ENCODE results near the gene PVR.
"Not testable (repeated sequence)": the region's sequence is repeated elsewhere in the genome, so short reads cannot be mapped to it uniquely, and the experiment has no call there.

PVR gene

DNA sequence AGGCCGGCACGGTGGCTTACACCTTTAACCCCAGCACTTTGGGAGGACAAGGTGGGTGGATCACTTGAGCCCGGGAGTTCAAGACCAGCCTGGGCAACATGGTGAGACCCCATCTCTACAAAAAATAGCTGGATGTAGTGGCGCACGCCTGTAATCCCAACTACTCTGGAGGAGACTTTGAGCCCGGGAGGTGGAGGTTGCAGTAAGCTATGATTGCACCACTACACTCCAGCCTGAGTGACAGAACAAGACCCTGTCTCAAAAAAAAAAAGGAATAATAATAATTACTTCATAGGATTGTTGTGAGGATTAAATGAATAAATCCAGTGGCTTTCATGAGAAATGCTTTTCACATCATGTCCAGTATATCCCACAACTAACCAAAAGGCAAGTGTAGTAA, 22.3 kb upstream of the PVR start:
- no peak overlapping the region for H3K27ac ChIP-seq (replicated peaks)
- DNase-seq (ENCODE audit: low read depth in 1 of 2, low spot score in 1 of 2), result no peak
- H3K27me3 ChIP-seq (ENCODE audit: insufficient read depth, poor library complexity, severe bottlenecking), result no peaks in the 10 kb centered on the region
- no peak overlapping the region for H3K4me3 ChIP-seq (replicated peaks; ENCODE audit: insufficient read depth, low read length)
- no peak for TF ChIP-seq SPI1 (IDR thresholded peaks at IDR 0.05; ENCODE audit: borderline replicate concordance, low read depth)
- TF ChIP-seq, protein P1, sequence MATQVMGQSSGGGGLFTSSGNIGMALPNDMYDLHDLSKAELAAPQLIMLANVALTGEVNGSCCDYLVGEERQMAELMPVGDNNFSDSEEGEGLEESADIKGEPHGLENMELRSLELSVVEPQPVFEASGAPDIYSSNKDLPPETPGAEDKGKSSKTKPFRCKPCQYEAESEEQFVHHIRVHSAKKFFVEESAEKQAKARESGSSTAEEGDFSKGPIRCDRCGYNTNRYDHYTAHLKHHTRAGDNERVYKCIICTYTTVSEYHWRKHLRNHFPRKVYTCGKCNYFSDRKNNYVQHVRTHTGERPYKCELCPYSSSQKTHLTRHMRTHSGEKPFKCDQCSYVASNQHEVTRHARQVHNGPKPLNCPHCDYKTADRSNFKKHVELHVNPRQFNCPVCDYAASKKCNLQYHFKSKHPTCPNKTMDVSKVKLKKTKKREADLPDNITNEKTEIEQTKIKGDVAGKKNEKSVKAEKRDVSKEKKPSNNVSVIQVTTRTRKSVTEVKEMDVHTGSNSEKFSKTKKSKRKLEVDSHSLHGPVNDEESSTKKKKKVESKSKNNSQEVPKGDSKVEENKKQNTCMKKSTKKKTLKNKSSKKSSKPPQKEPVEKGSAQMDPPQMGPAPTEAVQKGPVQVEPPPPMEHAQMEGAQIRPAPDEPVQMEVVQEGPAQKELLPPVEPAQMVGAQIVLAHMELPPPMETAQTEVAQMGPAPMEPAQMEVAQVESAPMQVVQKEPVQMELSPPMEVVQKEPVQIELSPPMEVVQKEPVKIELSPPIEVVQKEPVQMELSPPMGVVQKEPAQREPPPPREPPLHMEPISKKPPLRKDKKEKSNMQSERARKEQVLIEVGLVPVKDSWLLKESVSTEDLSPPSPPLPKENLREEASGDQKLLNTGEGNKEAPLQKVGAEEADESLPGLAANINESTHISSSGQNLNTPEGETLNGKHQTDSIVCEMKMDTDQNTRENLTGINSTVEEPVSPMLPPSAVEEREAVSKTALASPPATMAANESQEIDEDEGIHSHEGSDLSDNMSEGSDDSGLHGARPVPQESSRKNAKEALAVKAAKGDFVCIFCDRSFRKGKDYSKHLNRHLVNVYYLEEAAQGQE (IDR thresholded peaks at IDR 0.05; ENCODE audit: insufficient replicate concordance, low read depth), result no peak
- TF ChIP-seq POLR2AphosphoS5 (IDR thresholded peaks at IDR 0.05; ENCODE audit: low read depth), result no peak
- TF ChIP-seq GABPA (IDR thresholded peaks at IDR 0.05; ENCODE audit: low read depth), result no peak
- no peak for TF ChIP-seq CTCF (IDR thresholded peaks at IDR 0.05; ENCODE audit: insufficient read depth, low read length)

- TF ChIP-seq SPI1 (IDR thresholded peaks at IDR 0.05; ENCODE audit: borderline replicate concordance, low read depth), result peak; percentile 53; the same call in 1 of the 2 replicates
- no peak for TF ChIP-seq CTCF (IDR thresholded peaks at IDR 0.05; ENCODE audit: insufficient read depth, low read length)
- Histone ChIP-seq H3K27ac (replicated peaks) (peak overlapping the region; percentile 31), H3K27me3 (ENCODE audit: insufficient read depth, poor library complexity, severe bottlenecking) (no peaks in the 10 kb centered on the region), H3K4me3 (replicated peaks; ENCODE audit: insufficient read depth, low read length) (no peak overlapping the region)
- DNase-seq (ENCODE audit: low read depth in 1 of 2, low spot score in 1 of 2), result peak in 1 of 2 experiments; percentile 70
Observed at GRCh38 chr19:44623080-44623479, 20.6 kb upstream of the PVR start.

DNA sequence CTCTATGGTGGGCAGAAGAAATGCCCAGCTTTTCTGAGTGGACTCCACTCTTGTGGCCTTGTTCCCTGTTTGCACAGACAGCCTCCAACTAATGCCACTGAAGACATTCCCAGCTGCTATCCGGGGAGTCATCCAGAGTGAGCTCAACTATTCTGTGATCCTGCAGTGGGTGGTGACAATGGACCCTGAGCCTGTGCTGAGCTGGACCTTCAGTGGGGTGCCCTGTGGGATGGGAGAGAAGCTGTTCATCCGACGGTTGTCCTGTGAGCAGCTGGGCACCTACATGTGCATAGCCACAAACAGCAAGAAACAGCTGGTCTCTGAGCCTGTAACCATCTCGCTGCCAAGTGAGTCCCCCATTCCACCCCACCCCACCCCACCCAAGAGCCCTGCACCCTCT, 20.1 kb upstream of the PVR start:
- TF ChIP-seq CTCF (IDR thresholded peaks at IDR 0.05; ENCODE audit: insufficient read depth, low read length), result no peak
- no peak for TF ChIP-seq GABPA (IDR thresholded peaks at IDR 0.05; ENCODE audit: low read depth)
- no peak for TF ChIP-seq POLR2AphosphoS5 (IDR thresholded peaks at IDR 0.05; ENCODE audit: low read depth)
- TF ChIP-seq SPI1 (IDR thresholded peaks at IDR 0.05; ENCODE audit: borderline replicate concordance, low read depth), result no peak
- TF ChIP-seq, protein P1 (IDR thresholded peaks at IDR 0.05; ENCODE audit: insufficient replicate concordance, low read depth), result no peak
- no peak for DNase-seq (ENCODE audit: low read depth in 1 of 2, low spot score in 1 of 2)
- Histone ChIP-seq H3K27ac (replicated peaks) (no peak overlapping the region), H3K27me3 (ENCODE audit: insufficient read depth, poor library complexity, severe bottlenecking) (no peaks in the 10 kb centered on the region), H3K4me3 (replicated peaks; ENCODE audit: insufficient read depth, low read length) (no peak overlapping the region)

DNA sequence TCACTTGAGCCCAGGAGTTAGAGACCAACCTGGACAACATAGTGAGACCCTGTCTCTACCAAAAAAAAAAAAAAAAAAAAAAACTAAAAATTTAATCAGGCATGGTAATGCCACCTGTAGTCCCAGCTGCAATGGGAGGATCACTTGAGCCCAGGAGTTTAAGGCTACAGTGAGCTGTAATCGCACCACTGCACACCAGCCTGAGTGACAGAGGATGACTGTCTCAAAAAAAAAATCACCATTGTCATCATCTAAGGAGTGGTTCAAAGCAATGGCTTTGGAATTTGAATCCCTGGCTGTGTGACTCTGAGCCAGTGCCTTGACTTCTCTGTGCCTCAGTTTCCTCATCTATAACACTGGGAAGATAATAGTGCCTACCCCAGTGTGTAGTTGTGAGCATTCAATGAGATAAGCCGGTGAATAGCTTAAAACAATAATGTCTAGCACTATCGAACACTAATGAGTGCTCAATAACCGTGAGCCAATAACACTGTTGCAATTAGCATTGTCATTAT, 18.8 kb upstream of the PVR start:
- Histone ChIP-seq H3K27ac (replicated peaks) (no peak overlapping the region), H3K27me3 (ENCODE audit: insufficient read depth, poor library complexity, severe bottlenecking) (no peaks in the 10 kb centered on the region), H3K4me3 (replicated peaks; ENCODE audit: insufficient read depth, low read length) (no peak overlapping the region)
- TF ChIP-seq, protein P1 (IDR thresholded peaks at IDR 0.05; ENCODE audit: insufficient replicate concordance, low read depth), result no peak
- no peak for TF ChIP-seq CTCF (IDR thresholded peaks at IDR 0.05; ENCODE audit: insufficient read depth, low read length)
- no peak for TF ChIP-seq GABPA (IDR thresholded peaks at IDR 0.05; ENCODE audit: low read depth)
- no peak for DNase-seq (ENCODE audit: low read depth in 1 of 2, low spot score in 1 of 2)

DNA sequence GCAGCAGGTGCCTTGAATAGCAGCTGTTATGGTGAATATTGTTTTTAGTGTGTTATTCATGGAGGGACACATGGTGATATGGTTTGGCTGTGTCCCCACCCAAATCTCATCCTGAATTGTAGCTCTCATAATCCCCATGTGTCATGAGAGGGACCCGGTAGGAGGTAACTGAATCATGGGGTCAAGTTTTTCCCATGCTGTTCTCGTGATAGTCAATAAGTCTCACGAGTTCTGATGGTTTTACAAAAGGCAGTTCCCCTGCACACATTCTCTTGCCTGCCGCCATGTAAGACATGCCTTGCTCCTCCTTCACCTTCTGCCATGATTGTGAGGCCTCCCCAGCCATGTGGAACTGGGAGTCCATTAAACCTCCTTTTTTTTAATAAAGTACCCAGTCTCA, 18.1 kb upstream of the PVR start:
- DNase-seq (ENCODE audit: low read depth in 1 of 2, low spot score in 1 of 2); H3K27me3 ChIP-seq (ENCODE audit: insufficient read depth, poor library complexity, severe bottlenecking); H3K27ac ChIP-seq (replicated peaks); H3K4me3 ChIP-seq (replicated peaks; ENCODE audit: insufficient read depth, low read length): not testable (repeated sequence)
